SK-N-SH (cell line): Measurements from ENCODE around the gene NFASC. TPM values are rescaled to one million over a fixed set of nuclear protein-coding genes. Genes with fewer than 3 reads are reported as not detected.

Experiments used
- CTCF ChIA-PET: fragments of 300-600, 350-600 bp; formaldehyde crosslinking; extraction: SDS; loops from one replicate; lab custom pipeline; 2021; lab: Yijun Ruan, JAX
- POLR2A ChIA-PET: fragments of 350-600 bp; sonication (Branson Sonifier 250); formaldehyde crosslinking; extraction: SDS; loops from one replicate; lab custom pipeline; 2020; ENCODE audit warnings: antibody characterized with exemption, inconsistent platforms; lab: Yijun Ruan, JAX
- DNase-seq: peaks from one replicate; pipeline ENCODE4 v3.0.0; 2012
- H2AFZ ChIP-seq: fragments of 200-600 bp; sonication (generic); 2 replicates; pipeline ENCODE4 v1.8.1; 2016; ENCODE audit warnings: antibody characterized with exemption, mild to moderate bottlenecking, low read depth
- H3F3A ChIP-seq: fragments of 200-600 bp; sonication (generic); replicated peaks from 2 replicates; pipeline ENCODE3; 2016; ENCODE audit warnings: antibody characterized with exemption, mild to moderate bottlenecking; ENCODE audit not compliant: insufficient read depth
- H3K27ac ChIP-seq, 2 experiments: fragments of 200-500 bp in 1 of 2; fragments of 200-600 bp in 1 of 2; sonication (Bioruptor generic) in 1 of 2; sonication (generic), shearing (Covaris generic) in 1 of 2; 2 replicates each; pipeline versions ENCODE4 v1.5.1 to v1.6.1; 2014 to 2016; ENCODE audit warnings: low read depth in 2 of 2, inconsistent platforms in 1 of 2, low read length in 1 of 2, mild to moderate bottlenecking in 1 of 2, mixed read lengths in 1 of 2
- H3K27me3 ChIP-seq: fragments of 200-600 bp; sonication (generic), shearing (Covaris generic); 2 replicates; pipeline ENCODE4 v1.6.1; 2016; ENCODE audit warnings: mixed run types; ENCODE audit not compliant: insufficient read depth
- H3K36me3 ChIP-seq, 2 experiments: fragments of 200-500 bp in 1 of 2; fragments of 200-600 bp in 1 of 2; sonication (Bioruptor generic) in 1 of 2; sonication (generic) in 1 of 2; replicated peaks in 1 of 2; 2 replicates each; pipeline versions ENCODE3 to v1.5.1; 2014 to 2016; ENCODE audit warnings: low read length in 1 of 2, mild to moderate bottlenecking in 1 of 2; ENCODE audit not compliant: insufficient read depth in 2 of 2, control insufficient read depth in 1 of 2
- H3K4me1 ChIP-seq, 2 experiments: fragments of 200-500 bp in 1 of 2; fragments of 200-600 bp in 1 of 2; sonication (Bioruptor generic) in 1 of 2; sonication (generic), shearing (Covaris generic) in 1 of 2; 2 replicates each; pipeline versions ENCODE4 v1.5.1 to v1.6.1; 2014 to 2016; ENCODE audit warnings: low read depth in 1 of 2, low read length in 1 of 2, mixed run types in 1 of 2; ENCODE audit not compliant: insufficient read depth in 2 of 2, control insufficient read depth in 1 of 2
- H3K4me2 ChIP-seq: fragments of 200-600 bp; sonication (generic), shearing (Covaris generic); 2 replicates; pipeline ENCODE4 v1.6.1; 2017; ENCODE audit warnings: mixed run types
- H3K4me3 ChIP-seq, 2 experiments: fragments of 200-500 bp in 1 of 2; fragments of 200-600 bp in 1 of 2; sonication (Bioruptor generic) in 1 of 2; sonication (generic), shearing (Covaris generic) in 1 of 2; 2 replicates each; pipeline versions ENCODE4 v1.5.1 to v1.8.1; 2014 to 2016; ENCODE audit warnings: low read depth in 2 of 2, inconsistent platforms in 1 of 2, low read length in 1 of 2, mild to moderate bottlenecking in 1 of 2, mixed read lengths in 1 of 2, moderate library complexity in 1 of 2
- H3K79me2 ChIP-seq: fragments of 200-600 bp; sonication (generic); 2 replicates; pipeline ENCODE4 v1.8.1; 2017; ENCODE audit warnings: mild to moderate bottlenecking; ENCODE audit not compliant: insufficient read depth
- H3K9ac ChIP-seq: fragments of 200-600 bp; sonication (generic); 2 replicates; pipeline ENCODE4 v1.6.1; 2017; ENCODE audit warnings: mixed run types
- H3K9me2 ChIP-seq: fragments of 200-600 bp; sonication (generic); 2 replicates; pipeline ENCODE4 v1.6.1; 2017; ENCODE audit warnings: mixed run types
- H3K9me3 ChIP-seq: fragments of 200-600 bp; sonication (generic); 2 replicates; pipeline ENCODE4 v1.6.1; 2017; ENCODE audit warnings: mixed run types, mild to moderate bottlenecking, moderate library complexity
- H4K20me1 ChIP-seq: fragments of 200-600 bp; sonication (generic); 2 replicates; pipeline ENCODE4 v1.6.1; 2017; ENCODE audit warnings: mild to moderate bottlenecking, mixed run types; ENCODE audit not compliant: insufficient read depth
- CHD2 ChIP-seq: fragments of 150-350 bp; IDR thresholded peaks from 2 replicates; pipeline ENCODE4 v1.6.1; 2018; ENCODE audit warnings: low read length; ENCODE audit not compliant: partially characterized antibody
- CTCF ChIP-seq: fragments of 200-600 bp; sonication (generic); IDR thresholded peaks from 2 replicates; pipeline ENCODE4 v1.6.1; 2017; ENCODE audit warnings: antibody characterized with exemption, mild to moderate bottlenecking, moderate library complexity
- ELF1 ChIP-seq: IDR thresholded peaks from 2 replicates; pipeline ENCODE4 v1.4.0; 2012
- EZH2phosphoT487 ChIP-seq: fragments of 200-600 bp; sonication (generic); IDR thresholded peaks from 2 replicates; pipeline ENCODE4 v1.6.1; 2017; ENCODE audit warnings: low read depth, mixed run types, mild to moderate bottlenecking, antibody characterized with exemption, moderate library complexity, borderline replicate concordance
- FOSL2 ChIP-seq: IDR thresholded peaks from 2 replicates; pipeline ENCODE4 v1.4.0; 2012; ENCODE audit warnings: low read depth, mild to moderate bottlenecking, moderate library complexity, borderline replicate concordance
- FOXM1 ChIP-seq: IDR thresholded peaks from 2 replicates; pipeline ENCODE4 v1.4.0; 2012; ENCODE audit warnings: low read depth, mild to moderate bottlenecking
- GABPA ChIP-seq: IDR thresholded peaks from 2 replicates; pipeline ENCODE4 v1.4.0; 2012; ENCODE audit warnings: low read depth, mild to moderate bottlenecking
- GATA2 ChIP-seq: sonication (generic); formaldehyde crosslinking; IDR thresholded peaks from 2 replicates; pipeline ENCODE4 v1.5.0; 2020; ENCODE audit warnings: mild to moderate bottlenecking, missing genetic modification reagents
- JUND ChIP-seq: IDR thresholded peaks from 2 replicates; pipeline ENCODE4 v1.4.0; 2012
- MAX ChIP-seq: IDR thresholded peaks from 2 replicates; pipeline ENCODE4 v1.4.0; 2012; ENCODE audit warnings: low read depth
- MXI1 ChIP-seq: IDR thresholded peaks from 2 replicates; pipeline ENCODE4 v1.6.1; 2012; ENCODE audit warnings: mild to moderate bottlenecking, low read depth, low read length, improper control_type of control experiment
- NRF1 ChIP-seq: IDR thresholded peaks from 2 replicates; pipeline ENCODE4 v1.6.1; 2012; ENCODE audit warnings: low read depth, mild to moderate bottlenecking, low read length
- RAD21 ChIP-seq: IDR thresholded peaks from 2 replicates; pipeline ENCODE4 v1.6.1; 2012; ENCODE audit warnings: mild to moderate bottlenecking, low read length
- REST ChIP-seq: IDR thresholded peaks from 2 replicates; pipeline ENCODE4 v1.6.1; 2012; ENCODE audit warnings: mild to moderate bottlenecking, low read depth, low read length, moderate library complexity
- RFX5 ChIP-seq: IDR thresholded peaks from 2 replicates; pipeline ENCODE4 v1.6.1; 2012; ENCODE audit warnings: mild to moderate bottlenecking, improper control_type of control experiment, low read length
- SIN3A ChIP-seq: IDR thresholded peaks from 2 replicates; pipeline ENCODE4 v1.6.1; 2012; ENCODE audit warnings: low read depth, mild to moderate bottlenecking, low read length, moderate library complexity, borderline replicate concordance
- TAF1 ChIP-seq: IDR thresholded peaks from 2 replicates; pipeline ENCODE4 v1.6.1; 2012; ENCODE audit warnings: low read depth, mild to moderate bottlenecking, low read length, moderate library complexity, borderline replicate concordance
- TCF12 ChIP-seq: IDR thresholded peaks from 2 replicates; pipeline ENCODE4 v1.4.0; 2012
- USF1 ChIP-seq: IDR thresholded peaks from 2 replicates; pipeline ENCODE4 v1.4.0; 2012; ENCODE audit warnings: low read depth, borderline replicate concordance
- YY1 ChIP-seq: IDR thresholded peaks from 2 replicates; pipeline ENCODE4 v1.4.0; 2012; ENCODE audit warnings: low read depth, mild to moderate bottlenecking
- whole genome bisulfite sequencing: methylation state at CpG from one replicate; pipeline ENCODE4 v1.1.6; 2017; ENCODE audit warnings: low lambda C conversion rate; 5-methylcytosine and 5-hydroxymethylcytosine counted together
- polyA plus RNA-seq, 3 experiments: library from polyadenylated mRNA; depleted of rRNA; stranded (reverse); fragments of >200 nt; gene quantifications; 2 replicates each; pipeline ENCODE4 v1.2.3, GENCODE V29; 2012

Gene NFASC
- polyA plus RNA-seq, 1 of the 3 experiments (the other 2 are of a cell fraction), result 6.0 TPM

- no peak overlapping the region for H3K4me2 ChIP-seq
- H3K27me3 ChIP-seq, result no peaks in the 10 kb centered on the region; the same call in 1 of the 2 replicates
- no peak overlapping the region for H3K4me3 ChIP-seq
- H3K36me3 ChIP-seq, result no peaks in the 10 kb centered on the region
- no peak overlapping the region for H3K27ac ChIP-seq
- no peaks in the 10 kb centered on the region for H3K79me2 ChIP-seq
- no peaks in the 10 kb centered on the region for H3K9me3 ChIP-seq
- ChIA-PET CTCF (interaction anchor here (3.4 to 4.7 kb wide), 2 partner anchors 46 to 89 kb away, joined by 17 to 22 read pairs; no protein-coding TSS in a partner anchor), POLR2A (no interaction called here)
- no peak overlapping the region for H2AFZ ChIP-seq
- no peaks in the 10 kb centered on the region for H3K4me1 ChIP-seq
- H3F3A ChIP-seq, result no peaks in the 10 kb centered on the region
- H3K9ac ChIP-seq, result no peak overlapping the region
- H4K20me1 ChIP-seq, result no peaks in the 10 kb centered on the region
- WGBS, result 53% methylated on average over 1 of the region's 1 CpG
- DNase-seq, result no peak
- H3K9me2 ChIP-seq, result no peaks in the 10 kb centered on the region
- TF ChIP-seq FOXM1 (no peak), USF1 (no peak), EZH2phosphoT487 (no peak), MXI1 (no peak), CTCF (no peak), NRF1 (no peak), SIN3A (no peak), RAD21 (no peak), ELF1 (no peak), YY1 (no peak), MAX (no peak), FOSL2 (no peak)
Observed at GRCh38 chr1:204853436-204853835, 17.2 kb upstream of the NFASC start.

GRCh38 chr1:204854286-204854685, 16.4 kb upstream of the NFASC start:
- ChIA-PET CTCF (interaction anchor here (1.2 to 4.7 kb wide), 5 partner anchors 11 to 289 kb away, joined by 3 to 22 read pairs (median 3); no protein-coding TSS in a partner anchor), POLR2A (interaction anchor here (0.8 kb wide), 1 partner anchor 10 kb away, joined by 3 read pairs; no protein-coding TSS in a partner anchor)
- Histone ChIP-seq H3F3A (no peaks in the 10 kb centered on the region), H3K27me3 (no peaks in the 10 kb centered on the region; the same call in 1 of the 2 replicates), H3K9ac (no peak overlapping the region), H2AFZ (no peak overlapping the region), H3K4me1 (no peaks in the 10 kb centered on the region), H3K9me3 (no peaks in the 10 kb centered on the region), H3K79me2 (no peaks in the 10 kb centered on the region), H3K4me3 (no peak overlapping the region), H3K4me2 (no peak overlapping the region), H3K36me3 (no peaks in the 10 kb centered on the region), H3K27ac (no peak overlapping the region), H3K9me2 (no peaks in the 10 kb centered on the region), H4K20me1 (no peaks in the 10 kb centered on the region)
- no peak for DNase-seq
- WGBS, result 70% methylated on average over 2 of the region's 2 CpGs
- TF ChIP-seq SIN3A (no peak), TAF1 (no peak), CHD2 (no peak), REST (no peak), RFX5 (no peak), JUND (no peak), FOXM1 (no peak), GATA2 (no peak), GABPA (no peak), TCF12 (no peak)
